A549 treated with AZD2906 at 1 μM for 4 hours (cell line): Measurements from ENCODE around the gene ADRB1. TPM values are rescaled to one million over a fixed set of nuclear protein-coding genes. Genes with fewer than 3 reads are reported as not detected.

Experiments
- total RNA-seq: library from RNA; stranded (reverse); fragments of 200-300 nt; extraction: Qiagen RNA extraction; gene quantifications from 5 replicates; pipeline ENCODE4 v1.2.3, GENCODE V29; 2022

Gene ADRB1
- 0.91 to 1.5 TPM (median 1.3 TPM) in 5 replicates for total RNA-seq

DNA sequence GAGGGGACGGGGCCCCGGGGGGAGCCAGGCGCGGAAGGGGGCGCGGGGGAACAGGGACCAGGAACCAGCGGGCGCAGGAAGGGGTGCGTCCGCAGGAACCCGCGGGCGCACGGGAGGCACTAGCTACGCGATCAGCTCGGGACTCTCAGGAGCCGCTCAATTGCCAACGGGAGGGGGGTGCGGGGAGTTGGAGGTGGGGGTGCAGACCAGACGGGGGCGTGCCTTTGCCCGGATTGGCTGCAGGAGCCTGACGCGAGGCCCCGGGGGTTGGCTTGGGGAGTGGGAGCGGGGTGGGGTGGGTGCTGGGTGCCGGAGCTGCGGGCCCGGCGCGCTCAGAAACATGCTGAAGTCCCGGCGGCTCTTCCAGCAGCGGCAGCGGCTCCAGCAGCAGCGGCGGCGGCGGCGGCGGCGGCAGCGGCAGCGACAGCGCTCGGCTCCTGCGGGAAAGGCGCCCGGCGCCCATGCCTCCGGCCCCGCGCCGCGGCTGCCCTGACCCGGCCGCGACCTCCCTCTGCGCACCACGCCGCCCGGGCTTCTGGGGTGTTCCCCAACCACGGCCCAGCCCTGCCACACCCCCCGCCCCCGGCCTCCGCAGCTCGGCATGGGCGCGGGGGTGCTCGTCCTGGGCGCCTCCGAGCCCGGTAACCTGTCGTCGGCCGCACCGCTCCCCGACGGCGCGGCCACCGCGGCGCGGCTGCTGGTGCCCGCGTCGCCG, at the start of gene ADRB1:
ADRB1 (plus strand) TSS at position 335 of the 715 bp plus-strand sequence; CDS start at position 602, 267 bp downstream.

Other genes with a start within 250 kb of the ADRB1 start
- 8.6 to 10.4 TPM (median 9.1 TPM) in 5 replicates for gene DCLRE1A, start 189.8 kb upstream of the ADRB1 start, total RNA-seq
- 5.5 to 7.1 TPM (median 6.8 TPM) in 5 replicates for gene NHLRC2, start 189.2 kb upstream of the ADRB1 start, total RNA-seq
- gene CCDC186, start 130.3 kb downstream of the ADRB1 start, total RNA-seq, result 4.0 to 6.1 TPM (median 5.0 TPM) in 5 replicates
- not detected in 5 replicates for gene TDRD1, start 135.5 kb downstream of the ADRB1 start, total RNA-seq
- gene VWA2, start 195.4 kb downstream of the ADRB1 start, total RNA-seq, result 0.03 to 0.06 TPM (median 0.03 TPM) in 4 of 5 replicates, not detected in the other